ENCODE measurements around the gene UPK2. TPM values are rescaled to one million over a fixed set of nuclear protein-coding genes. Genes with fewer than 3 reads are reported as not detected.

Gene UPK2
- total RNA-seq (not detected in 2 replicates), polyA plus RNA-seq (not detected in 2 replicates), polyA minus RNA-seq (ENCODE audit: low replicate concordance) (0.35 TPM in 1 of 2 replicates, not detected in the other)
- 0.13 and 0.14 TPM in 2 replicates for polyA plus RNA-seq (2012)

GRCh38 chr11:118956094-118956846 lies at the start of gene UPK2:
UPK2 (plus strand) TSS chr11:118956298; CDS start chr11:118956351, 53 bp downstream.
- Histone ChIP-seq H2AFZ (ENCODE audit: low read length) (no peak within 1 kb of the TSS), H3K27me3 (ENCODE audit: control insufficient read depth, insufficient read depth, low read length) (peaks cover 29% of the 10 kb centered on the region)

GRCh38 chr11:118907051-118908042 lies 48.8 kb upstream of the UPK2 start:
- H3K27ac ChIP-seq (ENCODE audit: insufficient read depth, low read length) = peak overlapping the region; percentile 44
- H2AFZ ChIP-seq (ENCODE audit: low read length) = no peak overlapping the region
- peak overlapping the region; percentile 15 for H3K4me2 ChIP-seq (ENCODE audit: extremely low read depth, insufficient read depth, low read length)
- peak overlapping the region in 1 of 4 experiments; percentile 28 for H3K4me3 ChIP-seq (replicated peaks in 1 of 4; ENCODE audit: control extremely low read depth in 1 of 4, insufficient read depth in 1 of 4, low read depth in 3 of 4, low read length in 4 of 4)
- no peaks in the 10 kb centered on the region for H3K27me3 ChIP-seq (ENCODE audit: control insufficient read depth, insufficient read depth, low read length)
- TF ChIP-seq EZH2 (IDR thresholded peaks at IDR 0.05; ENCODE audit: low read length, missing control alignments) (no peak), CTCF (conservative IDR thresholded peaks at IDR 0.05 in 1 of 2, IDR thresholded peaks at IDR 0.05 in 1 of 2; ENCODE audit: low read depth in 1 of 2, low read length in 2 of 2) (peak; percentile 90 to 92)
- H4K20me1 ChIP-seq (ENCODE audit: control insufficient read depth, extremely low read depth, insufficient read depth, low read length) = no peaks in the 10 kb centered on the region
- H3K9ac ChIP-seq (ENCODE audit: insufficient read depth, low read length) = no peak overlapping the region
- peaks cover 56% of the 10 kb centered on the region for H3K79me2 ChIP-seq (ENCODE audit: control insufficient read depth, insufficient read depth, low read length)
- peaks cover 23% of the 10 kb centered on the region for H3K36me3 ChIP-seq (ENCODE audit: control insufficient read depth, insufficient read depth, low read length)
- H3K4me1 ChIP-seq (ENCODE audit: control insufficient read depth, extremely low read depth, insufficient read depth, low read length) = peaks cover 42% of the 10 kb centered on the region
- DNase-seq (ENCODE audit: low read depth in 2 of 2) = peak; percentile 45 to 71
- H3K9me3 ChIP-seq (ENCODE audit: control insufficient read depth, insufficient read depth, low read depth, low read length) = no peaks in the 10 kb centered on the region

More at GRCh38 chr11:118956094-118956846, at the start of gene UPK2:
- Histone ChIP-seq H3K4me3 (replicated peaks in 1 of 4; ENCODE audit: control extremely low read depth in 1 of 4, insufficient read depth in 1 of 4, low read depth in 3 of 4, low read length in 4 of 4) (no peak within 1 kb of the TSS), H3K27ac (ENCODE audit: insufficient read depth, low read length) (no peak within 1 kb of the TSS), H3K36me3 (ENCODE audit: control insufficient read depth, insufficient read depth, low read length) (no peaks in the 10 kb centered on the region), H3K79me2 (ENCODE audit: control insufficient read depth, insufficient read depth, low read length) (no peaks in the 10 kb centered on the region), H3K9ac (ENCODE audit: insufficient read depth, low read length) (no peak within 1 kb of the TSS), H3K4me2 (ENCODE audit: extremely low read depth, insufficient read depth, low read length) (no peak within 1 kb of the TSS), H3K4me1 (ENCODE audit: control insufficient read depth, extremely low read depth, insufficient read depth, low read length) (no peaks in the 10 kb centered on the region), H3K9me3 (ENCODE audit: control insufficient read depth, insufficient read depth, low read depth, low read length) (no peaks in the 10 kb centered on the region), H4K20me1 (ENCODE audit: control insufficient read depth, extremely low read depth, insufficient read depth, low read length) (no peaks in the 10 kb centered on the region)
- no peak for TF ChIP-seq EZH2 (IDR thresholded peaks at IDR 0.05; ENCODE audit: low read length, missing control alignments)
- peak; percentile 89 to 97 for TF ChIP-seq CTCF (conservative IDR thresholded peaks at IDR 0.05 in 1 of 2, IDR thresholded peaks at IDR 0.05 in 1 of 2; ENCODE audit: low read depth in 1 of 2, low read length in 2 of 2)
- peak; percentile 57 to 75 for DNase-seq (ENCODE audit: low read depth in 2 of 2)

GRCh38 chr11:118908264-118908663 lies 47.8 kb upstream of the UPK2 start:
- H3K79me2 ChIP-seq (ENCODE audit: control insufficient read depth, insufficient read depth, low read length) = peaks cover 65% of the 10 kb centered on the region
- TF ChIP-seq EZH2 (IDR thresholded peaks at IDR 0.05; ENCODE audit: low read length, missing control alignments) (no peak), CTCF (conservative IDR thresholded peaks at IDR 0.05 in 1 of 2, IDR thresholded peaks at IDR 0.05 in 1 of 2; ENCODE audit: low read depth in 1 of 2, low read length in 2 of 2) (no peak)
- peak overlapping the region; percentile 24 for H3K27ac ChIP-seq (ENCODE audit: insufficient read depth, low read length)
- peak overlapping the region; percentile 32 for H3K4me2 ChIP-seq (ENCODE audit: extremely low read depth, insufficient read depth, low read length)
- peaks cover 51% of the 10 kb centered on the region for H3K4me1 ChIP-seq (ENCODE audit: control insufficient read depth, extremely low read depth, insufficient read depth, low read length)
- H2AFZ ChIP-seq (ENCODE audit: low read length) = no peak overlapping the region
- no peak for DNase-seq (ENCODE audit: low read depth in 2 of 2)
- peaks cover 19% of the 10 kb centered on the region for H3K36me3 ChIP-seq (ENCODE audit: control insufficient read depth, insufficient read depth, low read length)
- H4K20me1 ChIP-seq (ENCODE audit: control insufficient read depth, extremely low read depth, insufficient read depth, low read length) = no peaks in the 10 kb centered on the region
- H3K4me3 ChIP-seq (replicated peaks in 1 of 4; ENCODE audit: control extremely low read depth in 1 of 4, insufficient read depth in 1 of 4, low read depth in 3 of 4, low read length in 4 of 4) = no peak overlapping the region
- no peaks in the 10 kb centered on the region for H3K27me3 ChIP-seq (ENCODE audit: control insufficient read depth, insufficient read depth, low read length)
- H3K9me3 ChIP-seq (ENCODE audit: control insufficient read depth, insufficient read depth, low read depth, low read length) = no peaks in the 10 kb centered on the region
- H3K9ac ChIP-seq (ENCODE audit: insufficient read depth, low read length) = no peak overlapping the region
